B cell (primary cell): ENCODE results near the gene COQ7. TPM values are rescaled to one million over a fixed set of nuclear protein-coding genes. Genes with fewer than 3 reads are reported as not detected.

Source experiments
- ATAC-seq: fragments of 200-7000 bp; cut with Tn5 transposase; one replicate; pipeline ENCODE4 v1.10.0; 2021; ENCODE audit warnings: low read depth, mild to moderate bottlenecking, moderate number of reproducible peaks, moderate library complexity
- CTCF ChIA-PET: fragments of 350-600 bp; sonication (Branson Sonifier 250); formaldehyde crosslinking; loops from one replicate; lab custom pipeline; 2021; ENCODE audit warnings: antibody characterized with exemption, inconsistent platforms; lab: Charles Lee
- POLR2A ChIA-PET: fragments of 350-600 bp; sonication (Branson Sonifier 250); formaldehyde crosslinking; loops from one replicate; lab custom pipeline; 2021; ENCODE audit warnings: antibody characterized with exemption; lab: Charles Lee
- DNase-seq: peaks from one replicate; pipeline ENCODE4 v3.0.0; 2013
- H2AFZ ChIP-seq: 2 replicates; pipeline ENCODE4 v1.6.1; 2012; ENCODE audit warnings: mild to moderate bottlenecking, low read depth, low read length; ENCODE audit not compliant: insufficient read depth, poor library complexity, severe bottlenecking
- H3K27ac ChIP-seq, 2 donors: 1 replicate in 1 of 2; 2 replicates in 1 of 2; pipeline ENCODE4 v1.5.1; 2012 to 2013; ENCODE audit warnings: low read length in 2 of 2, mild to moderate bottlenecking in 2 of 2, moderate library complexity in 1 of 2
- H3K27me3 ChIP-seq, 4 experiments: fragments of 200-600 bp in 1 of 4; sonication (generic) in 1 of 4; replicated peaks in 1 of 4; 1 replicate in 2 of 4; 2 replicates in 2 of 4; pipeline versions ENCODE4 v1.6.1 to v1.7.0; 2013 to 2016; ENCODE audit warnings: low read length in 3 of 4, mild to moderate bottlenecking in 2 of 4, mixed read lengths in 1 of 4, moderate library complexity in 1 of 4; ENCODE audit not compliant: insufficient read depth in 4 of 4, control insufficient read depth in 3 of 4; ENCODE audit errors: control extremely low read depth in 1 of 4
- H3K36me3 ChIP-seq, 2 experiments: replicated peaks in 1 of 2; 1 replicate in 1 of 2; 2 replicates in 1 of 2; pipeline versions ENCODE4 v1.6.1 to v1.7.1; 2013; ENCODE audit warnings: low read length in 1 of 2; ENCODE audit not compliant: insufficient read depth in 2 of 2, control insufficient read depth in 1 of 2; ENCODE audit errors: control extremely low read depth in 1 of 2, extremely low read depth in 1 of 2
- H3K4me1 ChIP-seq, 2 donors: fragments of 200-600 bp in 1 of 2; sonication (generic) in 1 of 2; 1 replicate in 1 of 2; 2 replicates in 1 of 2; pipeline versions ENCODE4 v1.5.1 to v1.6.1; 2013 to 2017; ENCODE audit warnings: low read length in 2 of 2; ENCODE audit not compliant: control insufficient read depth in 2 of 2, insufficient read depth in 2 of 2
- H3K4me2 ChIP-seq: replicated peaks from 2 replicates; pipeline ENCODE3; 2012; ENCODE audit warnings: mild to moderate bottlenecking, low read depth, low read length; ENCODE audit not compliant: poor library complexity, severe bottlenecking
- H3K4me3 ChIP-seq, 5 experiments: fragments of 200-600 bp in 1 of 5; sonication (generic) in 1 of 5; 1 replicate in 3 of 5; 2 replicates in 2 of 5; pipeline versions ENCODE4 v1.5.1 to v1.7.0; 2011 to 2016; ENCODE audit warnings: low read length in 4 of 5, mild to moderate bottlenecking in 4 of 5, low read depth in 2 of 5, control low read depth in 1 of 5, moderate library complexity in 1 of 5; ENCODE audit not compliant: insufficient read depth in 1 of 5; ENCODE audit errors: control extremely low read depth in 1 of 5, extremely low read depth in 1 of 5
- H3K79me2 ChIP-seq: fragments of 200-600 bp; sonication (generic); one replicate; pipeline ENCODE4 v1.6.0; 2016; ENCODE audit warnings: low read length; ENCODE audit not compliant: control insufficient read depth, insufficient read depth
- H3K9ac ChIP-seq: fragments of 200-600 bp; sonication (generic); 2 replicates; pipeline ENCODE4 v1.6.1; 2017; ENCODE audit warnings: mild to moderate bottlenecking, low read length, moderate library complexity
- H3K9me3 ChIP-seq, 3 donors: one replicate each; pipeline versions ENCODE4 v1.6.1 to v1.7.1; 2013; ENCODE audit warnings: low read length in 2 of 3; ENCODE audit not compliant: control insufficient read depth in 2 of 3, insufficient read depth in 1 of 3; ENCODE audit errors: control extremely low read depth in 1 of 3
- H4K20me1 ChIP-seq: 2 replicates; pipeline ENCODE4 v1.6.0; 2012; ENCODE audit warnings: mild to moderate bottlenecking, low read length; ENCODE audit not compliant: insufficient read depth, control insufficient read depth, poor library complexity, severe bottlenecking
- H3K27ac Mint-ChIP-seq: one replicate; pipeline ENCODE4 v1.8.0; 2021; ENCODE audit warnings: mixed read lengths
- H3K27me3 Mint-ChIP-seq: one replicate; pipeline ENCODE4 v1.8.0; 2021; ENCODE audit warnings: mixed read lengths
- H3K4me1 Mint-ChIP-seq: one replicate; pipeline ENCODE4 v1.8.0; 2021; ENCODE audit warnings: mixed read lengths
- H3K4me3 Mint-ChIP-seq: one replicate; pipeline ENCODE4 v1.8.0; 2021; ENCODE audit warnings: mixed read lengths
- H3K9me3 Mint-ChIP-seq: one replicate; pipeline ENCODE4 v1.8.0; 2022; ENCODE audit warnings: mixed read lengths; ENCODE audit not compliant: insufficient read depth
- CTCF ChIP-seq: fragments of 200-600 bp; IDR thresholded peaks from one replicate; pipeline ENCODE4 v1.8.0; 2022; ENCODE audit warnings: antibody characterized with exemption, mild to moderate bottlenecking
- EZH2 ChIP-seq: IDR thresholded peaks from 2 replicates; pipeline ENCODE4 v1.6.1; 2012; ENCODE audit warnings: borderline replicate concordance, low read depth, mild to moderate bottlenecking, moderate library complexity, low read length; ENCODE audit not compliant: insufficient read depth, poor library complexity, severe bottlenecking
- WGBS: methylation state at CpG from one replicate; pipeline ENCODE4 v1.1.5; 2013; ENCODE audit warnings: missing lambda C conversion rate; ENCODE audit not compliant: insufficient coverage; 5-methylcytosine and 5-hydroxymethylcytosine counted together
- intact Hi-C: fragments of 100-400 bp; cut with micrococcal nuclease; formaldehyde crosslinking; loops from one replicate; pipeline ENCODE4 v1.10.0; 2022
- polyA plus RNA-seq: library from polyadenylated mRNA; depleted of rRNA; stranded (reverse); fragments of >200 nt; gene quantifications from 2 replicates; pipeline ENCODE4 v1.2.3, GENCODE V29; 2012
- total RNA-seq, 2 donors: library from RNA; stranded (reverse); fragments of 120-200 nt in 1 of 2; gene quantifications; 1 replicate in 1 of 2; 2 replicates in 1 of 2; pipeline versions ENCODE4 v1.2.3 to v1.2.4, GENCODE V29; 2013 to 2022

COQ7 gene
- total and polyA plus RNA-seq, 2 donors (not counting 1 experiment from before 2014, with no cell fraction given): 8.1 to 19.4 TPM

GRCh38 chr16:19088341-19088916 is 21.0 kb downstream of the COQ7 start:
- Histone ChIP-seq H4K20me1 (no peaks in the 10 kb centered on the region), H3K9ac (no peak overlapping the region), H2AFZ (no peak overlapping the region), H3K4me3 (no peak overlapping the region), H3K9me3 (peaks cover 0 to 3% (median 1%) of the 10 kb centered on the region in 3 donors), H3K79me2 (no peaks in the 10 kb centered on the region), H3K4me1 (peaks cover 7 to 10% of the 10 kb centered on the region in 2 donors), H3K4me2 (no peak overlapping the region), H3K27ac (no peak overlapping the region), H3K27me3 (peaks cover 0 to 13% (median 8%) of the 10 kb centered on the region in 4 experiments), H3K36me3 (no peaks in the 10 kb centered on the region)
- no peak overlapping the region for H3K27ac Mint-ChIP-seq
- no peak for DNase-seq
- intact Hi-C loops: no loop called here
- H3K4me1 Mint-ChIP-seq: peaks cover 5% of the 10 kb centered on the region
- WGBS: 100% methylated on average over 2 of the region's 5 CpGs
- no peak for TF ChIP-seq CTCF
- no peak for TF ChIP-seq EZH2
- peaks cover 4% of the 10 kb centered on the region for H3K27me3 Mint-ChIP-seq
- H3K9me3 Mint-ChIP-seq: peaks cover 5% of the 10 kb centered on the region
- POLR2A ChIA-PET: no interaction called here
- no peak overlapping the region for H3K4me3 Mint-ChIP-seq
- CTCF ChIA-PET: interaction anchor here (0.7 to 7.5 kb wide), 7 partner anchors 24 to 415 kb away, joined by 3 to 122 read pairs (median 4); partner anchors contain the start of gene ITPRIPL2
- no peak for ATAC-seq

GRCh38 chr16:19089410-19089955 is 22.1 kb downstream of the COQ7 start:
- peaks cover 5% of the 10 kb centered on the region for H3K9me3 Mint-ChIP-seq
- H3K4me1 Mint-ChIP-seq: peaks cover 5% of the 10 kb centered on the region
- no peak overlapping the region for H3K4me2 ChIP-seq
- no peak overlapping the region for H3K4me3 ChIP-seq
- ATAC-seq: no peak
- no peak overlapping the region for H3K9ac ChIP-seq
- CTCF ChIA-PET: interaction anchor here (0.7 to 7.5 kb wide), 5 partner anchors 25 to 415 kb away, joined by 4 to 122 read pairs (median 4); partner anchors contain the start of gene ITPRIPL2
- no peaks in the 10 kb centered on the region for H4K20me1 ChIP-seq
- 85% methylated on average over 2 of the region's 3 CpGs for WGBS
- POLR2A ChIA-PET: no interaction called here
- peaks cover 4% of the 10 kb centered on the region for H3K27me3 Mint-ChIP-seq
- H3K4me3 Mint-ChIP-seq: no peak overlapping the region
- no peaks in the 10 kb centered on the region for H3K79me2 ChIP-seq
- peaks cover 0 to 13% (median 8%) of the 10 kb centered on the region in 4 experiments for H3K27me3 ChIP-seq
- no peak overlapping the region for H2AFZ ChIP-seq
- H3K27ac Mint-ChIP-seq: no peak overlapping the region
- peaks cover 0 to 3% (median 1%) of the 10 kb centered on the region in 3 donors for H3K9me3 ChIP-seq
- DNase-seq: no peak
- TF ChIP-seq EZH2 (no peak), CTCF (no peak)
- no peak overlapping the region for H3K27ac ChIP-seq
- no peaks in the 10 kb centered on the region for H3K36me3 ChIP-seq
- intact Hi-C loops: no loop called here
- H3K4me1 ChIP-seq: peaks cover 7 to 10% of the 10 kb centered on the region in 2 donors
